Osteoblast (primary cell): ENCODE measurements around the gene PEX5. TPM values are rescaled to one million over a fixed set of nuclear protein-coding genes. Genes with fewer than 3 reads are reported as not detected.

ENCODE experiments used
- DNase-seq: peaks from one replicate; pipeline ENCODE4 v3.0.0; 2011; ENCODE audit warnings: low spot score, mixed read lengths; ENCODE audit not compliant: insufficient read length; ENCODE audit errors: missing footprints
- H2AFZ ChIP-seq: 2 replicates; pipeline ENCODE4 v1.6.0; 2011; ENCODE audit warnings: mild to moderate bottlenecking, low read length
- H3K27ac ChIP-seq: 2 replicates; pipeline ENCODE4 v1.5.1; 2011; ENCODE audit warnings: mild to moderate bottlenecking, low read depth, low read length, moderate library complexity
- H3K27me3 ChIP-seq: 2 replicates; pipeline ENCODE4 v1.6.0; 2012; ENCODE audit warnings: mild to moderate bottlenecking, control low read depth, inconsistent platforms, low read length, moderate library complexity; ENCODE audit not compliant: insufficient read depth
- H3K36me3 ChIP-seq: 2 replicates; pipeline ENCODE4 v1.5.1; 2011; ENCODE audit warnings: mild to moderate bottlenecking, low read length, control low read depth, moderate library complexity; ENCODE audit not compliant: insufficient read depth
- H3K4me1 ChIP-seq: 2 replicates; pipeline ENCODE4 v1.5.1; 2011; ENCODE audit warnings: mild to moderate bottlenecking, low read length, control low read depth, moderate library complexity; ENCODE audit not compliant: insufficient read depth
- H3K4me2 ChIP-seq: 2 replicates; pipeline ENCODE4 v1.6.0; 2011; ENCODE audit warnings: mild to moderate bottlenecking, low read length; ENCODE audit not compliant: insufficient read depth
- H3K4me3 ChIP-seq: fragments of 200-600 bp; sonication (generic); 3 replicates; pipeline ENCODE4 v1.5.1; 2012; ENCODE audit warnings: mild to moderate bottlenecking, low read length, inconsistent platforms; ENCODE audit not compliant: insufficient read depth
- H3K79me2 ChIP-seq: 2 replicates; pipeline ENCODE4 v1.6.0; 2012; ENCODE audit warnings: mild to moderate bottlenecking, low read length, control low read depth, inconsistent platforms; ENCODE audit not compliant: insufficient read depth
- H3K9me3 ChIP-seq: 2 replicates; pipeline ENCODE4 v1.5.1; 2011; ENCODE audit warnings: low read depth, low read length, control low read depth
- H4K20me1 ChIP-seq: 2 replicates; pipeline ENCODE4 v1.6.0; 2012; ENCODE audit warnings: mild to moderate bottlenecking, low read length, control low read depth; ENCODE audit not compliant: insufficient read depth
- total RNA-seq: library from RNA; depleted of rRNA; stranded (reverse); fragments of >200 nt; gene quantifications from 2 replicates; pipeline ENCODE4 v1.2.3, GENCODE V29; 2012
- TF ChIP-seq, protein P1 (sequence below): IDR thresholded peaks from 2 replicates; pipeline ENCODE4 v1.5.1; 2011; ENCODE audit warnings: mild to moderate bottlenecking, low read depth, low read length, moderate library complexity; ENCODE audit errors: extremely low read depth

Gene PEX5
- total RNA-seq, 1 donor, result 48.5 TPM

DNA sequence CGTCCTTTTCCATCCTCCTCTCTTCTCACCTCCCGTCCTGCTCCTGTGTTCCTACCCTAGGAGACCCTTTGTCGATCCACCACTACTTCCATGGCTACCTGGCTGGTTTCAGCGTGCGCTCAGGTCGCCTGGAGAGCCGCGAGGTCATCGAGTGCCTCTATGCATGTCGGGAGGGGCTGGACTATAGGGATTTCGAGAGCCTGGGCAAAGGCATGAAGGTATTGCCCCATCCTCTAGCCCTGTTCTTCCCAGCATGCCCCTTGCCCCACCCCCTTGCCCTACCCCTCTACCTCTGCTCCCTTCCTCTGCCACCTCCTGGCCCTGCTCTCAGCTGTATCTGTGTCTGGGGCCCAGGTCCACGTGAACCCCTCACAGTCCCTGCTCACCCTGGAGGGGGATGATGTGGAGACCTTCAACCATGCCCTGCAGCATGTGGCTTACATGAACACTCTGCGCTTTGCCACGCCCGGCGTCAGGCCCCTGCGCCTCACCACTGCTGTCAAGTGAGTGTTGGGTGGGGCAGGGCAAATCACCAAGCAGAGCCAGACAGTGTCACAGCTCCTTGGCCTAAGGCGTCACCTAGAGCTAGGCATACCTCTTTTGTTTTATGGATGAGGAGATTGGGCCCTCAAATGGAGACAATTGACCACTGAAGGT lies 46.5 kb upstream of the PEX5 start:
- no peak overlapping the region for H3K27ac ChIP-seq
- TF ChIP-seq, protein P1, sequence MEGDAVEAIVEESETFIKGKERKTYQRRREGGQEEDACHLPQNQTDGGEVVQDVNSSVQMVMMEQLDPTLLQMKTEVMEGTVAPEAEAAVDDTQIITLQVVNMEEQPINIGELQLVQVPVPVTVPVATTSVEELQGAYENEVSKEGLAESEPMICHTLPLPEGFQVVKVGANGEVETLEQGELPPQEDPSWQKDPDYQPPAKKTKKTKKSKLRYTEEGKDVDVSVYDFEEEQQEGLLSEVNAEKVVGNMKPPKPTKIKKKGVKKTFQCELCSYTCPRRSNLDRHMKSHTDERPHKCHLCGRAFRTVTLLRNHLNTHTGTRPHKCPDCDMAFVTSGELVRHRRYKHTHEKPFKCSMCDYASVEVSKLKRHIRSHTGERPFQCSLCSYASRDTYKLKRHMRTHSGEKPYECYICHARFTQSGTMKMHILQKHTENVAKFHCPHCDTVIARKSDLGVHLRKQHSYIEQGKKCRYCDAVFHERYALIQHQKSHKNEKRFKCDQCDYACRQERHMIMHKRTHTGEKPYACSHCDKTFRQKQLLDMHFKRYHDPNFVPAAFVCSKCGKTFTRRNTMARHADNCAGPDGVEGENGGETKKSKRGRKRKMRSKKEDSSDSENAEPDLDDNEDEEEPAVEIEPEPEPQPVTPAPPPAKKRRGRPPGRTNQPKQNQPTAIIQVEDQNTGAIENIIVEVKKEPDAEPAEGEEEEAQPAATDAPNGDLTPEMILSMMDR, result no peak

DNA sequence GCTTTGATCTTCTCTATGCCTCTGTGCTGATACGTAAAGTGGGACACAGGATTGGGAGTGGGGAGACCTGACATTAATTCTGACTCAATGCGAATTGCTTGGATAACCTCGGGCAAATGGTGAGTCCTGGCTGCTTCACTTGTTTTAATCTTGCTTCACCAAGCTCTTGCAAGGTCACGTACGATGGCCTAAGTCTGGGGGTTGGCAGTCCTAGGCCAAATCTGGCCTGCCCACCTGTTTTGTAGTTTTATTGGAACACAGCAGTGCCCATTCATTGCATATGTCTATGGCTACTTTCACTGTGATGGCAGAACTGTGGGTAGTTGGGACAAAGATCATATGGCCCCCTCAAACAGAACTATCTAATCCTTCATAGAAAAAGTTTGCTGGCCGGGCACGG lies 45.9 kb upstream of the PEX5 start:
- Histone ChIP-seq H3K27me3 (no peaks in the 10 kb centered on the region), H3K4me2 (no peak overlapping the region), H3K9me3 (no peaks in the 10 kb centered on the region), H3K4me1 (peaks cover 3% of the 10 kb centered on the region), H2AFZ (no peak overlapping the region), H4K20me1 (no peaks in the 10 kb centered on the region), H3K79me2 (no peaks in the 10 kb centered on the region), H3K27ac (no peak overlapping the region), H3K4me3 (no peak overlapping the region), H3K36me3 (peaks cover 2% of the 10 kb centered on the region)
- TF ChIP-seq, protein P1, result no peak
- no peak for DNase-seq

More for the DNA sequence above, 46.5 kb upstream of the PEX5 start:
- no peak overlapping the region for H2AFZ ChIP-seq
- no peaks in the 10 kb centered on the region for H3K79me2 ChIP-seq
- no peaks in the 10 kb centered on the region for H3K9me3 ChIP-seq
- peaks cover 3% of the 10 kb centered on the region for H3K4me1 ChIP-seq
- H3K4me2 ChIP-seq, result no peak overlapping the region
- no peak overlapping the region for H3K4me3 ChIP-seq
- no peak for DNase-seq
- H3K36me3 ChIP-seq, result no peaks in the 10 kb centered on the region
- no peaks in the 10 kb centered on the region for H4K20me1 ChIP-seq
- no peaks in the 10 kb centered on the region for H3K27me3 ChIP-seq

DNA sequence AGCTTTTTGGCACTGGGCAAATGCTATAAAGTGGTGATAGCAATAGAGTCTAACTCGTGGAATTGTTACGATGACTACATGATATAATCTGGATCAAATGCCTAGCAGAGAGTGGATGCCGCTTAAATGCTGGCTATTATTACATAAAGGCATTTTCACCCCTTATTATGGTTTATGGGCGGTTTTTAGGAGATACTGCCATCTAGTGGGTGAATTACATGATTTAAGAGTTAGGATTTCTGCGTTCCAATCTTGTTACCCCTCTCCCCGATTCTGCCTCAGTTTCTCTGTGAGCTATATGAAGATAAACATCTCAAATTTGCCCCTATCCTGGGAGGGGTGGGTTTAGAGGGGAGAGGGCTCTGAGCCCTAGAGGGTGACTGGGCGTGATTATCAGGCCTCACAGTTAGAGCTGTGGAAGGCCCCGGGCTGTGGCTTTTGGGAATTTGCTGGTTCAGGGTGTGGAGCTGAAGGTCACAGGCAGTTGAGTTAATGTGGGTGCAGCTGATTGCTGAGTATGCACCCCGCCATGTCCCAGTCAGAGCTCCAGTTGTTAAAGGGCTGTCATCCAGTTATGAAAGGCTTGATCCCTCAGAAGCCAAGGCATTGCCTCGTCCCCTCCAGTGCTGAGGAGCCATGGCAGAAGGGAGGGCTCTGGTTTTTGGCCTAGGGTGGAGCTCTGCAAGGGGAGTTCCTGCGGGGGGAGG lies 44.9 kb upstream of the PEX5 start:
- H3K27ac ChIP-seq, result no peak overlapping the region

DNA sequence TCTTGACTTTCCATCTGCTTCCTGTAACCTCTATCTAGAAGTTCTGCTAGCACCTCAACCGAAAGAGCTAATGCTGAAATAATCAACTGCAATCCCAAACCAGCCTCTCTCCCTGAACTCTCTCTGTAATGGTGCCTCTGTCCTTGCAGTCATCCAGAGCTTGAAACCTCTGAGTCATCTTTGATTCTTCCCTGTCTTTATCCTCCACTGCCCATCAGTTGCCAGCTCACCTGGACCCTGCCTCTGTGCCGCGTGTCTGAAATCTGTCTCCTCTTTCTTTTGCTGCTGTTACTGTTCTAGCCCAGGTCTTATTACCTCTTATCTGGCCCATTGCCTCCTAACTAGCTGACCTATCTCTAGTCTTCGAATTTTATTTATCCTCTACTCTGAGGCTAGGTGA lies 43.8 kb upstream of the PEX5 start:
- Histone ChIP-seq H3K4me1 (peaks cover 3% of the 10 kb centered on the region), H4K20me1 (no peaks in the 10 kb centered on the region), H3K27me3 (no peaks in the 10 kb centered on the region), H2AFZ (no peak overlapping the region), H3K4me2 (no peak overlapping the region), H3K27ac (no peak overlapping the region), H3K9me3 (no peaks in the 10 kb centered on the region), H3K4me3 (no peak overlapping the region), H3K79me2 (no peaks in the 10 kb centered on the region), H3K36me3 (peaks cover 9% of the 10 kb centered on the region)
- TF ChIP-seq, protein P1, result no peak
- peak; percentile 39 for DNase-seq

More for the DNA sequence above, 44.9 kb upstream of the PEX5 start:
- Histone ChIP-seq H3K4me2 (peak overlapping the region; percentile 38), H3K4me3 (no peak overlapping the region), H3K79me2 (no peaks in the 10 kb centered on the region), H3K9me3 (no peaks in the 10 kb centered on the region), H4K20me1 (no peaks in the 10 kb centered on the region), H2AFZ (peak overlapping the region; percentile 66), H3K27me3 (no peaks in the 10 kb centered on the region), H3K36me3 (peaks cover 9% of the 10 kb centered on the region), H3K4me1 (peaks cover 3% of the 10 kb centered on the region)
- DNase-seq, result peak; percentile 86
- TF ChIP-seq, protein P1, result peak; percentile 68
